NOMO-1 treated with DMSO at 0.1 percent for 48 hours (cell line): ENCODE results near the gene CCDC69.
A peak's percentile ranks its signal among the peaks of the same experiment; 100 is the strongest.
"Not testable (repeated sequence)": the region's sequence is repeated elsewhere in the genome, so short reads cannot be mapped to it uniquely, and the experiment has no call there.

Experiments
- DNase-seq: peaks from one replicate; lab custom pipeline; 2025; ENCODE audit not compliant: unreplicated experiment; lab: John Stamatoyannopoulos, UW

The CCDC69 gene

GRCh38 chr5:151196556-151197290 is 27.2 kb downstream of the CCDC69 start:
- no peak for DNase-seq

- DNase-seq = peak; percentile 48
These were observed 28.3 kb downstream of the CCDC69 start for GRCh38 chr5:151195622-151196021.

GRCh38 chr5:151192626-151193025 is 31.3 kb downstream of the CCDC69 start:
- no peak for DNase-seq

DNA sequence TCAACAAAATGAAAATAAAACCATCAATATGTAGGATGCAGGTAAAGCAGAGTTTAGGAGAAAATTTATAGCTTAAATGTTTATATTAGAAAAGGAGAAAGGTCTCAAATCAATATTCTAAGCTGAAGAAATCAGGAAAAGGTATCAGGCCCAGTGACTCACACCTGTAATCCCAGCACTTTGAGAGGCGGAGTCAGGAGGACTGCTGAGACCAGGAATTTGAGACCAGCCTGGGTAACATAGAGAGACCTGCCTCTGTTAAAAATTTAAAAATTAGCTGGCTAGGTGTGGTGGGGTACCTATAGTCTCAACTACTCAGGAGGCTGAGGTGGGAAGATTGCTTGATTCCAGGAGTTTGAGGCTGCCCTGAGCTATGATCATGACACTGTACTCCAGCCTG is 32.2 kb downstream of the CCDC69 start:
- no peak for DNase-seq

DNA sequence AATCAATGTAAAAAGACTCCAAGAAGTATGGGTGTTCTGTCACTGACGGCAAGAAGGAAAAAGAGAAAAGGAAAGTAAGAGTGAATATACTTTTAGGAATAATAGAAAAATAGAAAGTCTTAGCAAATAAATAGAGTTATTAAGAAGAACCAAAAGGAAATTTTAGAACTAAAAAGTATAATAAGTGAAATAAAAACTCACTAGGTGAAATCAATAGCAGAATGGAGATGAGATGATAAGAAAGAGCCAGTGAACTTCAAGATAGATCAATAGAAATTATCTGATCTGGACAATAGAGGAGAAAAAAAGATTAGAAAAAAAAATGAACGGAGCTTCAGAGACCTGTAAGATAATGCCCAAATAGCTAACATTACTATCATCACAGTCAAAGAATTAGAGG is 34.7 kb downstream of the CCDC69 start:
- no peak for DNase-seq

DNA sequence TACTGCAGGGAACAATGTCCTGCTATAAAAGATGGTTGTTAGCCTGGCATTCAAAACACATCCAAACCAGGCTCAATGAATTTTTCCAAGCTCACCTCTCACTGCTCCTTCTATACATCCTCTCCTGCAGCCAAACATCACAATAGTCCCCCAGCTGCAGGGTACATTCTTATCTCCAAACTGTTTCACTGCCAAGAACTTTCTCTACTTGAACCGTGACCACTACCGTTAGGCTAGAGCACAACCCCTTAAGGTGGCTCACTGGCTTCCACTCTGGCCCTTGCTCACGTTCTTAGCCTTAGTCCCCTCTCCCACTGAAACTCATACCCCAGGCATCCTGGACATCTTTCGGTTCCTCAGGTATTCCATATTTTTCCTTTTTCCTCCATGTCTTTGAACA is 37.4 kb downstream of the CCDC69 start:
- DNase-seq = no peak

GRCh38 chr5:151186052-151186451 is 37.8 kb downstream of the CCDC69 start:
- no peak for DNase-seq

- no peak for DNase-seq
These were observed 39.4 kb downstream of the CCDC69 start for GRCh38 chr5:151184316-151185042.

GRCh38 chr5:151183456-151184245 is 40.2 kb downstream of the CCDC69 start:
- no peak for DNase-seq

GRCh38 chr5:151182976-151183375 is 40.9 kb downstream of the CCDC69 start:
- DNase-seq = no peak

GRCh38 chr5:151182524-151182900 is 41.4 kb downstream of the CCDC69 start:
- no peak for DNase-seq

GRCh38 chr5:151181818-151182523 is 41.9 kb downstream of the CCDC69 start:
- no peak for DNase-seq

- DNase-seq = no peak
These were observed 43.6 kb downstream of the CCDC69 start for GRCh38 chr5:151180291-151180690.

GRCh38 chr5:151179489-151179840 is 44.4 kb downstream of the CCDC69 start:
- no peak for DNase-seq

GRCh38 chr5:151178777-151179488 is 45.0 kb downstream of the CCDC69 start:
- no peak for DNase-seq

DNA sequence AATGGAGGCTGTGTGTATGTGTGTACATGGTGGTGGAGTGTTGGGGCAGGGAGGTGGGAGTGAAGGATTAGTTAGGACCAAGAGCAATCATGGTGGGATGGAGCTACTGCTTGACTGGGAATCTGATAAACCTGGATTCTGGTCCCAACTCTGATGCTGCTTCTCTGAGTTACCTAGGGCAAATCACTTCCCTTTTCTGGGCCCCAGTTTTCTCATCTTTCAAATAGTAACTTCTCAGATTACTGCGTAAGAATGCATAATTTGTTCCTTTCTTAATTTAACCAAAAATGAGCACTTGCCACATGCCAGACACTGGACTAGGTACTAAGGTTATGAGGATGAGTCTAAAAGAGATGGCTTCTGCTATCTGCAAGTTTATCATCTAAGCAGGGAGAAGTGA is 45.5 kb downstream of the CCDC69 start:
- DNase-seq = no peak

DNA sequence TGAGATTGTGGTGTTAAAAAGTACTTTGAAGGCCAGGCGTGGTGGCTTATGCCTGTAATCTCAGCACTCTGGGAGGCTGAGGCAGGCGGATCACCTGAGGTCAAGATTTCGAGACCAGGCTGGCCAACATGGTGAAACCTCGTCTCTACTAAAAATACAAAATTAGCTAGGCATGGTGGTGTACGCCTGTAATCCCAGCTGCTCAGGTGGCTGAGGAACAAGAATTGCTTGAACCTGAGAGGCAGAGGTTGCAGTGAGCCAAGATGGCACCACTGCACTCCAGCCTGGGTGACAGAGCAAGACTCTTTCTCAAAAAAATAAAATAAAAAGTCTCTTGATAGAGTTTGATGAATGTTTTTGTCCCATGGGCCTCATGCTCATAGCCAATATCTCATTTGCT is 47.6 kb downstream of the CCDC69 start:
- not testable (repeated sequence) for DNase-seq

GRCh38 chr5:151174612-151175101 is 49.2 kb downstream of the CCDC69 start:
- DNase-seq = no peak

- DNase-seq = no peak
These were observed 49.9 kb downstream of the CCDC69 start for GRCh38 chr5:151173711-151174611.
